GM21737 (cell line): ENCODE data around the gene CHTF18.
"Not testable (repeated sequence)": the region's sequence is repeated elsewhere in the genome, so short reads cannot be mapped to it uniquely, and the experiment has no call there.

Source experiments
- ATAC-seq: cut with Tn5 transposase; IDR thresholded peaks from one replicate; pipeline ENCODE4 v1.9.1; 2021; ENCODE audit warnings: mild to moderate bottlenecking, moderate library complexity; ENCODE audit not compliant: unreplicated experiment

CHTF18 gene

GRCh38 chr16:825341-826061 is 37.1 kb downstream of the CHTF18 start:
- ATAC-seq = no peak

- ATAC-seq = no peak
These were observed 39.1 kb downstream of the CHTF18 start for GRCh38 chr16:827513-827912.

- no peak for ATAC-seq
These were observed 40.5 kb downstream of the CHTF18 start for GRCh38 chr16:828891-829290.

- no peak for ATAC-seq
These were observed 41.9 kb downstream of the CHTF18 start for GRCh38 chr16:830107-830870.

GRCh38 chr16:830871-831570 is 42.6 kb downstream of the CHTF18 start:
- no peak for ATAC-seq

GRCh38 chr16:831571-832413 is 43.4 kb downstream of the CHTF18 start:
- ATAC-seq = no peak

- ATAC-seq = no peak
These were observed 44.4 kb downstream of the CHTF18 start for GRCh38 chr16:832652-833336.

GRCh38 chr16:833411-833810 is 45.0 kb downstream of the CHTF18 start:
- no peak for ATAC-seq

- ATAC-seq = no peak
These were observed 47.0 kb downstream of the CHTF18 start for GRCh38 chr16:835373-835772.

GRCh38 chr16:836221-836620 is 47.8 kb downstream of the CHTF18 start:
- no peak for ATAC-seq

- ATAC-seq = not testable (repeated sequence)
These were observed 48.4 kb downstream of the CHTF18 start for GRCh38 chr16:836822-837221.

GRCh38 chr16:838741-839140 is 50.3 kb downstream of the CHTF18 start:
- no peak for ATAC-seq

- ATAC-seq = no peak
These were observed 51.4 kb downstream of the CHTF18 start for GRCh38 chr16:839643-840408.

- no peak for ATAC-seq
These were observed 52.4 kb downstream of the CHTF18 start for GRCh38 chr16:840561-841454.

- no peak for ATAC-seq
These were observed 53.1 kb downstream of the CHTF18 start for GRCh38 chr16:841455-842060.

- ATAC-seq = no peak
These were observed 53.6 kb downstream of the CHTF18 start for GRCh38 chr16:842061-842476.

- ATAC-seq = no peak
These were observed 54.5 kb downstream of the CHTF18 start for GRCh38 chr16:842711-843560.
